Measurements from ENCODE around the gene DYSF. TPM values are rescaled to one million over a fixed set of nuclear protein-coding genes. Genes with fewer than 3 reads are reported as not detected.

Gene DYSF
- total and polyA plus RNA-seq, 2 donors (not counting 1 experiment from before 2014, with no cell fraction given) = 0.17 to 0.43 TPM

DNA sequence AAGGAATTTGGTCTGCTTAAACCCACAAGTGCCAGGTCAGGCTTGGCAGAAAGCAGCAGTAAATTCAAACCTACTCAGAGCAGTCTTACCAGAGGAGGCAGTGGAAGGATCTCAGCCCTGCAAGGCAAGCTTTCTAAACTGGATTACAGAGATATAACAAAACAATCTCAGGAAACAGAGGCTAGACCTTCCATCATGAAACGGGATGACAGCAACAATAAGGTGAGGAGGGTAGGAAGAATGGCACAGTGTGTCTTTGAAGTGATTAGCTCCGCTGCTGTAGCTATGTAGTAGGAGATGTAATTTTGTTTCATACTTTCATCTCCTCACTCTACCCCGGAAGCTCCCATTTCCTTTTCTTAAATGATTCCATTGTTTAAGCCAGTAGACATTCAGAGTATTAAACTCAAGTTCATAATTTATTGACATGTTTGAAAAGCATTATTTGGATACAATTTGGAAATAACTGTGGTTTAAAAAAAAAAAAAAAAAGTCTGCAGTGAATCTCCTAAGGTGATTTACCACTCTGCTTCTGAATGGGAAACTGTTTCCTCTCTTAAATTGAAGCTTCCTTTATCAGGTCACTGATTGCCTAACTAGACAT, 29.4 kb upstream of the DYSF start:
- Histone ChIP-seq H4K20me1 (ENCODE audit: control insufficient read depth, insufficient read depth, low read length, poor library complexity, severe bottlenecking) (peaks cover under 1% of the 10 kb centered on the region), H3K9ac (ENCODE audit: low read length) (no peak overlapping the region), H3K4me1 (ENCODE audit: control insufficient read depth in 2 of 2, insufficient read depth in 2 of 2, low read length in 2 of 2) (no peaks in the 10 kb centered on the region), H3K4me3 (ENCODE audit: control extremely low read depth in 1 of 5, extremely low read depth in 1 of 5, insufficient read depth in 1 of 5, low read depth in 2 of 5, low read length in 4 of 5) (no peak overlapping the region), H3K79me2 (ENCODE audit: control insufficient read depth, insufficient read depth, low read length) (no peaks in the 10 kb centered on the region), H3K9me3 (ENCODE audit: control extremely low read depth in 1 of 3, control insufficient read depth in 2 of 3, insufficient read depth in 1 of 3, low read length in 2 of 3) (peaks cover 0 to 1% (median 0%) of the 10 kb centered on the region in 3 donors), H3K27ac (ENCODE audit: low read length in 2 of 2) (no peak overlapping the region), H3K36me3 (replicated peaks in 1 of 2; ENCODE audit: control extremely low read depth in 1 of 2, control insufficient read depth in 1 of 2, extremely low read depth in 1 of 2, insufficient read depth in 2 of 2, low read length in 1 of 2) (peaks cover 17 to 50% of the 10 kb centered on the region in 2 experiments), H3K27me3 (replicated peaks in 1 of 4; ENCODE audit: control extremely low read depth in 1 of 4, control insufficient read depth in 3 of 4, insufficient read depth in 4 of 4, low read length in 3 of 4) (no peaks in the 10 kb centered on the region), H3K4me2 (replicated peaks; ENCODE audit: low read depth, low read length, poor library complexity, severe bottlenecking) (no peak overlapping the region), H2AFZ (ENCODE audit: insufficient read depth, low read depth, low read length, poor library complexity, severe bottlenecking) (no peak overlapping the region)
- DNase-seq (no peak), ATAC-seq (ENCODE audit: low read depth) (no peak)
- H3K4me3 Mint-ChIP-seq = no peak overlapping the region
- H3K4me1 Mint-ChIP-seq = peaks cover 2% of the 10 kb centered on the region
- POLR2A ChIA-PET = no interaction called here
- H3K9me3 Mint-ChIP-seq (ENCODE audit: insufficient read depth) = no peaks in the 10 kb centered on the region
- CTCF ChIA-PET = no interaction called here
- no peak overlapping the region for H3K27ac Mint-ChIP-seq
- TF ChIP-seq, protein P1, sequence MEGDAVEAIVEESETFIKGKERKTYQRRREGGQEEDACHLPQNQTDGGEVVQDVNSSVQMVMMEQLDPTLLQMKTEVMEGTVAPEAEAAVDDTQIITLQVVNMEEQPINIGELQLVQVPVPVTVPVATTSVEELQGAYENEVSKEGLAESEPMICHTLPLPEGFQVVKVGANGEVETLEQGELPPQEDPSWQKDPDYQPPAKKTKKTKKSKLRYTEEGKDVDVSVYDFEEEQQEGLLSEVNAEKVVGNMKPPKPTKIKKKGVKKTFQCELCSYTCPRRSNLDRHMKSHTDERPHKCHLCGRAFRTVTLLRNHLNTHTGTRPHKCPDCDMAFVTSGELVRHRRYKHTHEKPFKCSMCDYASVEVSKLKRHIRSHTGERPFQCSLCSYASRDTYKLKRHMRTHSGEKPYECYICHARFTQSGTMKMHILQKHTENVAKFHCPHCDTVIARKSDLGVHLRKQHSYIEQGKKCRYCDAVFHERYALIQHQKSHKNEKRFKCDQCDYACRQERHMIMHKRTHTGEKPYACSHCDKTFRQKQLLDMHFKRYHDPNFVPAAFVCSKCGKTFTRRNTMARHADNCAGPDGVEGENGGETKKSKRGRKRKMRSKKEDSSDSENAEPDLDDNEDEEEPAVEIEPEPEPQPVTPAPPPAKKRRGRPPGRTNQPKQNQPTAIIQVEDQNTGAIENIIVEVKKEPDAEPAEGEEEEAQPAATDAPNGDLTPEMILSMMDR (IDR thresholded peaks at IDR 0.05) = no peak
- TF ChIP-seq EZH2 (IDR thresholded peaks at IDR 0.05; ENCODE audit: borderline replicate concordance, insufficient read depth, low read depth, low read length, poor library complexity, severe bottlenecking) = no peak
- no peaks in the 10 kb centered on the region for H3K27me3 Mint-ChIP-seq
- intact Hi-C loops (cut with micrococcal nuclease) = no loop called here
- no CpG with 5 or more reads among the region's 3 CpGs for WGBS (ENCODE audit: insufficient coverage)

DNA sequence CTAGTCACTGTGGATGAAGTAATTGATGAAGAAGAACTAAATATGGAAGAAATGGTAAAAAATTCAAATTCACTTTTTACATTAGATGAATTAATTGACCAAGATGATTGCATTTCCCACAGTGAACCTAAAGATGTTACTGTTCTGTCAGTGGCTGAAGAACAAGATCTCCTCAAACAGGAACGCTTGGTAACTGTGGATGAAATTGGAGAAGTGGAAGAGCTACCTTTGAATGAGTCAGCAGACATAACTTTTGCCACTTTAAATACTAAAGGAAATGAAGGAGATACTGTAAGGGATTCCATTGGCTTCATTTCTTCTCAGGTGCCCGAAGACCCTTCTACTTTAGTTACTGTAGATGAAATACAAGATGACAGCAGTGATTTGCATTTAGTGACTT, 26.6 kb upstream of the DYSF start:
- TF ChIP-seq, protein P1 (IDR thresholded peaks at IDR 0.05) = no peak
- no peak for TF ChIP-seq EZH2 (IDR thresholded peaks at IDR 0.05; ENCODE audit: borderline replicate concordance, insufficient read depth, low read depth, low read length, poor library complexity, severe bottlenecking)
- no peak overlapping the region for H3K27ac ChIP-seq (ENCODE audit: low read length in 2 of 2)
- no peak overlapping the region for H3K9ac ChIP-seq (ENCODE audit: low read length)
- CTCF ChIA-PET = interaction anchor here (1.1 kb wide), 1 partner anchor 95 kb away, joined by 3 read pairs; the partner anchor contains the start of gene ZNF638
- no peak overlapping the region for H3K4me3 Mint-ChIP-seq
- WGBS (ENCODE audit: insufficient coverage) = no CpG with 5 or more reads among the region's 2 CpGs
- no peak overlapping the region for H3K4me2 ChIP-seq (replicated peaks; ENCODE audit: low read depth, low read length, poor library complexity, severe bottlenecking)
- DNase-seq = no peak
- peaks cover 5% of the 10 kb centered on the region for H4K20me1 ChIP-seq (ENCODE audit: control insufficient read depth, insufficient read depth, low read length, poor library complexity, severe bottlenecking)
- no peak for ATAC-seq (ENCODE audit: low read depth)
- no peak overlapping the region for H3K27ac Mint-ChIP-seq
- no peaks in the 10 kb centered on the region for H3K27me3 ChIP-seq (replicated peaks in 1 of 4; ENCODE audit: control extremely low read depth in 1 of 4, control insufficient read depth in 3 of 4, insufficient read depth in 4 of 4, low read length in 3 of 4)
- H2AFZ ChIP-seq (ENCODE audit: insufficient read depth, low read depth, low read length, poor library complexity, severe bottlenecking) = no peak overlapping the region
- H3K4me1 ChIP-seq (ENCODE audit: control insufficient read depth in 2 of 2, insufficient read depth in 2 of 2, low read length in 2 of 2) = no peaks in the 10 kb centered on the region
- peaks cover 25 to 64% of the 10 kb centered on the region in 2 experiments for H3K36me3 ChIP-seq (replicated peaks in 1 of 2; ENCODE audit: control extremely low read depth in 1 of 2, control insufficient read depth in 1 of 2, extremely low read depth in 1 of 2, insufficient read depth in 2 of 2, low read length in 1 of 2)
- H3K79me2 ChIP-seq (ENCODE audit: control insufficient read depth, insufficient read depth, low read length) = no peaks in the 10 kb centered on the region
- peaks cover 0 to 1% (median 0%) of the 10 kb centered on the region in 3 donors for H3K9me3 ChIP-seq (ENCODE audit: control extremely low read depth in 1 of 3, control insufficient read depth in 2 of 3, insufficient read depth in 1 of 3, low read length in 2 of 3)
- H3K4me3 ChIP-seq (ENCODE audit: control extremely low read depth in 1 of 5, extremely low read depth in 1 of 5, insufficient read depth in 1 of 5, low read depth in 2 of 5, low read length in 4 of 5) = no peak overlapping the region
- no peaks in the 10 kb centered on the region for H3K4me1 Mint-ChIP-seq
- POLR2A ChIA-PET = no interaction called here
- no peaks in the 10 kb centered on the region for H3K9me3 Mint-ChIP-seq (ENCODE audit: insufficient read depth)
- H3K27me3 Mint-ChIP-seq = no peaks in the 10 kb centered on the region
- intact Hi-C loops (cut with micrococcal nuclease) = no loop called here

Data from B cell (primary cell).